Activated T-cell treated with anti-CD3 and anti-CD28 coated beads, Interleukin-2, amount 50 U/mL, for 48 hours (primary cell): ENCODE data around the gene PUM1.

Experiments
- DNase-seq, 2 experiments: peaks; one replicate each; pipeline ENCODE4 v3.0.0-alpha.2; 2020

Gene PUM1

DNA sequence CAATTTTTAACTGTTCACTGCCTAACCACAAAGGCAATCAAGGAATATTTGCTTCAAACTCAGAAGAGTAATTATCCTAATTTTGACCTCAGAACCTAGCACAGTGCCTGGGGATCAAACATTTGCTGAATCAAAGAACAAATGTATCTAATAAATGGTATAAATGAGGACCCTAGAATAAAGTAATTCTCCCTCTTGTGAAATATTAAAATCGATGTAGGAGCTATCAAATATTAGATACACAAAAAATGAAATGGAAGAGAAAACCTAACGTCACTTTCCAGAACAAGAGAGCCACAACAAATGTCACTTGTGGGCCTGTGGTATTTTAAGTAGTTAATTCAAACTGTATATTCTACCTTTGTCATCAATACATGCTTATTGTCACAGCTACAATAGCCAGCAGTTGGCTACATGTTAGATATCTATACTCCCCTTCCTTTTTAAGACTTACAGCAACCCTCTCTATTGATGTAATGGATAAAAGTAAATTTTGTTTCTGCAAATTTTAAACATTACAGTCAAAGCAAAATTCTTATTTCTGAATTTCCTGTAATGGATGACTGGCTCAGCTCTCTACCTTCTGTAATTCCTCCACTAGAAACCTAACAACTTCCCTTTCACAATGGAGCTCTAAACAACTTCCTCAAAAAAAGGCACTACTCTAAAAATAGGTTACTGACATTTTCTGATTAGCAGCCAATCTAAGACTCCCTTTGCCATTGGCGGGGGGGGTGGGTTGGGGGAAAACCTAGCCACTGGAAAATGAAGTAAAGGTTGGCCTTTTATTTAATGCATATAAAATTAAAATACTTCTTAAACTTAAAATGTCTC is 37.6 kb downstream of the PUM1 start:
- DNase-seq: no peak

DNA sequence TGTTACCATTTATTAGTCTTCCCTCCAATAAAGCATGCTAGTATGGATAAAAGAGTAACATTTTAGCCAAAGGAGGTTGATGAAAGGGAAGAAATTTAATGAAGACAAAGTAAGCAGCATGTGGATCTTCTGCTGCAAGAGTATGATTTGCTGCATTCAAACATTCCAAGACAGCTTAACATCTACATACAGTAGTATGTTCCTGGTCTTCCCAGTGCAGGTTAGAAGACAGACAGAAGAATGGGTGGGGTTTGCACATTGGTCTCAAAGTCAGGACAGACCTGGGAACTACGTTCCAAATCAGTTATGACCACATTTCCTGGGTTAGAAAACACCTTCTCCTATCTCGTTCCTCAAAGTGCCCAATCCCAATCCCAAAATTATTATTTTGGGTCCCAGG is 43.3 kb downstream of the PUM1 start:
- DNase-seq: no peak

DNA sequence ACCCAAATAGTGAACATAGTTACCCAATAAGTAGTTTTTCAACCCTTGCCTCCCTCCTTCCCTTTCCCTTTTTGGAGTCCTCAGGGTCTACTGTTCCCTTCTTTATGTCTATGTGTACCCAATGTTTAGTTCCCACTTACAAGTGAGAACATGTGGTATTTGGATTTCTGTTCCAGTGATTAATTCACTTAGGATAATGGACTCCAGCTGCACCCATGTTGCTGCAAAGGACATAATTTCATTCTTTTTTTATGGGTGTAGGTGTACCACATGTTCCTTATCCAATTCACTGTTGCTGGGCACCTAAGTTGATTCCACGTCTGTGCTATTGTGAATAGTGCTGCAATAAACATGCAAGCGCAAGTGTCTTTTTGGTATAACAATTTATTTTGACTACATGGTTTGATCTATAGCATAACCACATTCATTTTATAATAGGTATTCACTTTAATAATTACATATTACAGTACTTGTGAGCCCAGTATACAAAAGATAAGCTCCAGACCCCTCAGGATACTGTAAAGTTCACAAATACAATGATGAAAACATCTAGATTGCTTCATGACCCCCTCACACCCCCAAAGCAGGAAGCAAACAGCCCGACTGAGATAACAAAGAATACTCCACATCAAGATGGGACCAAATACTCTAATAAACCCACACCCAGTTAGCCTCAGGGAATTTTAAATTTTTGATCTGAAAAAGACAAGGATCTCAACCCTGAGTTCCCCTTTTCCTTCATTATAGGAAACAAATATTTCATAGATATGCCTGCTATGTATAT is 45.3 kb downstream of the PUM1 start:
- no peak for DNase-seq

DNA sequence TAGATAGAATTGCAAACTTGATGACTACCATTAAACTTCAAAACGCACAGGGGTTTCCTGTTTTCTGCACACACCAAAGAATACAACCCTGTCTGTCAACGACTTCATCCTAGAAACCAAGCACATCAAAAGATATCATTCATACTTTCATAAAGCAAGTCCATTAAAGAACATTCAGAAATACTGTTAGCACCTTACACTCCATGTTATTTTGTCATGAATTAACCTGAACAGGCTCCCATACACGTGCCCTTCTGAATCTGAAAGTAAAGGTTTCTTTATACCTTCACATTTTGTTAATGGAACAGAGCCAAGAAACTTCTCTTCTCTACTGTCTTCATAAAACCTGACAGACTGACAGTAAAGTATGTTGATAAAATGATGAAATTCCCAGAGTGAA is 46.1 kb downstream of the PUM1 start:
- DNase-seq: no peak

DNA sequence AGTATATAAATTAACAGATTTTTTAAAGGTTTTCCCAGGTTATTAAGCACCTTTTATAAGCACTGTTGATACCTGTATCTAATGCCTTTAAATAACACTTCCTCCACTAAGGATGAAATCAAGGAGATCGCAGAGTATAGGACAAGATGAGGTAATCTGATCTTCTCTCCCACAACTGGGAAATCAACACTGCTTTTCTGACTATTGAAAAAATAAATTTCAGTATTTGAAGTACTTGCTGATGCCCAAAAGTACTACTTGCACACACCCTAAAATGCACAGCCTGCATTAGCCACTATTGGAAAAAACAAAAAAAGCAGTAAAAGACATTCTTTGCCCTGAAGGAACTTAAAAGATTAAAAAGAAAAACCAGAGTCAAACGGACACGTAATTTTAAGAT is 48.6 kb downstream of the PUM1 start:
- DNase-seq: no peak

DNA sequence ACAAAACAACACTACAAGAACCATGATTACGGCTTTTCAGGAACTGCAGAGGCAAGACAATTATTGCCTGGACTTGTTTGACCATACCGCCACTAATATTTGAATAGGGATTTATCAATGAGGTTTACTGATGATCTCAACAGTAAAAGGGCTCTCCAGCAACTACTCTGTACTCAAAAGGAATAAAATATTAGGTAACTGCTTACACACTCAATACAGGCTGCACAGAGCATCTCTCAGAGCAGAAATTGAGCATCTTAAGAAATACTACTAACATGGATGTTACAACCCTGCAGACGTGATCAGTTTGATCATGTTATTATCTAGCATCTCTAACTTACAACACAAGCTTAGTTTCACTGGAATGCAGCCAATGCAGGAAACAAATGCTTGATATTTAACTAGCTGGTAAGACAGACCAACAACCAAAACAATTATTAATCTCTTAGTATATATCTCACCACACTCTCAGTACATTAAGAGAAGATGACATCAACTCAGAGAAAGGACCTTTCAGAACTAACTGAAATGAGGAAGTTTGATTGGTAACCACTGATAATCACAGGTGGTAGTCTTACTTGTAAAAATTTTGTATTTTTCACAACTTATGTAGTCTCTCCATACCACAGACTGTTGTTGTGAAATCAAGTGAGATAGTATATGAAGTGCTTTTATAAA is 52.2 kb downstream of the PUM1 start:
- no peak for DNase-seq

DNA sequence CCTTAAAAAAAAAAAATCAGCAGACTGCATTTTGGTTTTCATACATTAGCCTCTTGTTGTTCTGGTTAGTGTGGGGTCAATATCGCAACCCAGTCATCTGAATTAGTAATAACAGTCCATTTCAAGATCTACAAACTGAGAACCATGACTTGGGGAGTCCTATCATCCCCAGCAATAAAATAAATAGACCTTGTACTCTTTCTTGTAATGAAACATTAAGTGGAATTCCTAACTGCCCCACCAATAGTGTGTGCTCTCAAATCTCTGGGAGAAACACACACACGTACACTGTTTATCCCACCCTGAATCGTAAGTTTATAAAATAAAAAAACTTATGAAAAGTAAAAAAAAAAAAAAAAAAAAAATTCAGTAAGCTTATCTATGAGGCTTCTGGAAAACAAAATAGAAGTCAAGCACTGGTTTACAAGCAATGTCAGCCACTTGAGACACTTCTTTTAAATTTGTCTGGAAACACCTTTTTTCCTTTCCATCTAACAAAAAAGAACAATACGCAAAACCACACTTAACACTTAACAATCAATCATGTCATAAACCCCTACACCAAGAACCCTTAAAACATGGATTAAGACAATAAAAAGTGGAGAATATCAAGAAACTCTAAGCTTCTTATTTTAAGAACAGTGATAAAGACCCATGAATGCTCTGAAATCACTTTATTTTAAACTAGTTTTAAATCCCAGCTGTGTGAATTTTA is 53.1 kb downstream of the PUM1 start:
- no peak for DNase-seq

DNA sequence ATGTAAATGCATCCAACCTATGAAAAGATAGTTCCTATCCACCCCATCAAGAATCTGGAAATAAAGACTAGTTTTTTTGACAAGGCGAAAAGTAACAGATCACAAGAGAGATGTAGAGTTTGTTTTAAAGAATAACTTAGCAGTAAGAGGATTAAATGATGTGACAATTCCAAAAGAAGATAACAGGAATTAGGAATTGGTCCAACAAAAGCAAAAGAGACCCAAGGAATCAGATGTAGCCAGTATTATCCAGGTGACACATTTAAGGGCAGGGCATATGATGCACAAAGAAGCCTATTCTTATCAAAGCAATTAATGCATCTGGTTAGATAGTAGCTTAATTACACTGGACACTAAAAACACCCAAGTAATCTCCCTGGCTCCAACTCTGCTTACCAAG is 53.8 kb downstream of the PUM1 start:
- DNase-seq: no peak

DNA sequence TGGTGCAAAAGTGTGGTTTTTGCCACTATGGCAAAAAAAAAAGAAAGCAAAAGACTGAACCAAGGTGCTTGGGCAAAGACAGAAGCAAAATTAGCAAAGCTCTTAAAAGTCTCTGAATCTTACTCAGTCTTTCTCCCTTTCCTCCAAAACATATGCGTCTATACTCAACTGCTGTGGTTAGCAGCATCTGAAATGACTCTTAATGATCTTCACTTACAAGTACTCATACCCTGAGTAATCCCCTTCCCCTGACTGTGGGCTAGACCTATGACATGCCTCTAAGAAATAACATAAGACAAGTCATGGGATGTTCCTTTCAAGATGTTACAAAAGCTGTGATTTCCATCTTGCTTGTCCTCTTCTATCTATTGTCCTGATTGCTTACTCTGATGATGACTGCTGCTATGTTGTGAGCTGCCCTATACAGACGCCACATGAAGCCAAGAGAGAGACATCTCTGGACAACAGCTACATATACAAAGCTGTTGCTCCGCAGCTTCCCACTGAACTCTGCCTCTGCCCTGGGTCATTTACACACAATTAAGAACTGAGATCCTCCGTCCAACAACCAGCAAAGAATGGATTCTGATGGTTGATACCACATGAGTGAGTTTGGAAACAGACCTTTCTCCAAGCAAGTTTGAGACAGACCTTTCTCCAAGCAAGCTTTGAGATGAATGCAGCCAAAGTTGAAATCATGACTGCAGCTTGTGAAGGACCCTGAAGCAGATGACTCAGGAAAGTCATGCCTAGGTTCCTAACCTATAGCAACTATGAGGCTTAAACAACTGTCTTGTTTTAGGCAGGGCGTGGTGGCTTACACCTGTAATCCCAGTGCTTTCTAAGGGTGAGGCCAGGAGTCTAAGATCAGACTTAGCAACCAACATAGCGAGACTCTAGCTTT is 55.2 kb downstream of the PUM1 start:
- DNase-seq: no peak

DNA sequence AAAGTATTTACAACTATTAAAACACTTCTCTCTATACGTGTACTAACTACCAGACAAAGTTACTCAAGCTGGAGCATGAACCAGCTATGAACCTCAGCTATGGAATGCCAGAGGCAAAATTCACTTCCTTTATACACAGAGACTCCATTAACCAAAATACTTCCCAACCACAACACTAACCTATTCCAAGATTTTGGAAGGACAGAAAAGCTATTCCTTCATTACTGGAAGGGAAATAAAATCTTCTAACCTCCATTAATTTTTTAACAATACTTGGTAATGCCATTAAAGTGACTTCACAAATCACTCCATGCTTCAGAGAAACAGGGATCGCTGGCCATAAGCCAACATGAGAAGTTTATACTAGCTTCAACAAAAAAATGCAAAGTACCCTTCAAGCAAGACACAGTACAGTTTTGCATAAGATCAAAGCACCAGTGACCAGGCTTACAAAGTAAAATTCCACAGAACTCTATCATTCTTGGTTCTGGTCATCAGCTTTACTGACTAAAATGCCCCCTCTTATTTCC is 58.0 kb downstream of the PUM1 start:
- DNase-seq: no peak

DNA sequence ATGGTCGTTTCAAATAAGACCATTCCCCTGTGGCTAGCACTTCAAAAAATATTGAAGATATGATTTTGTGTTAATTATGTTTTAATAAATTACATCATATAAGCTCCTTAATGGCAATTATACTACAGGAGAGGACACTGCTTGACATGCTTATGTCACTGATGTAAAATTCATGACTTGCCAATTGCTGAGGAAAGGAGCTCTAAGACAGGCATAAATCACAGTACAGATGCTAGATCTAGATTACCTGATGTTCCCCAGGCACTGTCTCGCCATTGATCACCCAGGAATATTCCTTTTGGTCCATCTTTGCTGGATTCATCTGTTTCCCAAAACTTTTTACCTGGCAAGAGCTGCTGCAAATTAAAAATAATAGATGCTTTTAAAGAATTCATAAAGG is 58.8 kb downstream of the PUM1 start:
- no peak for DNase-seq

DNA sequence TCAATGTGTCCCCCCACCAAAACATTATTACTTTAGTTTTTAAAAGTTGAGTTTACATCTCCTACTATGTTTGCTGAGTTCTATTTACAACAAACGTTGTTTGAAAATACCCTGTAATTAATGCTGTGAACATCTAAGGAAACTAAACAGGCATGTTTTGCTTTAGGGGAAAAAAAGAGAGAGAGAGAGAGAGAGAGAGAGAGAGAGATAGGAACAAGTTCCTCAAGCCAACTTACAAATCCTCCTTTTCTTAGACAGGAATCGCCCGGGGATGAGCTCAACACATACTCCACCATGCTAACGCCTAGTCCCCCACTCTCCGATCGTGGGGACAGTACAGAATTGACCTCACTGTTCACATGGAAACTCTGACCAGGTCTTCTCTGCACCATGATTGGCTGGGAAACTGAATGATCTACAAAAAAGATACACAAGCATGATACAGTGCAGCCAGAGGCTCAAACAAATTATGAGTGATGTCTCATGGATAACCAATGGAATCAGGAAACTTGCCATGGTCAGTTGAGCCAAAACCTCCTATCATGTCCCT is 59.8 kb downstream of the PUM1 start:
- DNase-seq: no peak

DNA sequence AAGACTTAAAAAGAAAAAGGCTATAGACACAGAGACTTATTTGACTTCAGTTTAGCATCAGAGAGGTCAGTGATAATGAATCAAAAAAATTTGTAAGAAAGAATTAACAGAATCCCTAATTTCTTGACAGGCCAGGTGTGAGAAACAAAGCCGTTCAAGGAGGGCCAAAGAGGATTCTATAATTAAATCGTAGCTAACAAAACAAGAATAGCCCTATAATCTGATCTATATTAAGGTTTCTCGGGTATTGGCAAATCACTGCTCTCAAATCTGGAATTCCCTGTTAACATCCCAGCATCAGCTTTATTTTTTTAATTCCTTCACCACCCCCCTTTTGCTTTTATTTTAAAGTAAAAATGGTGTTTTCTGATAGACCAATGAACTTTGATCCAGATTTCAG is 60.3 kb downstream of the PUM1 start:
- DNase-seq: no peak

DNA sequence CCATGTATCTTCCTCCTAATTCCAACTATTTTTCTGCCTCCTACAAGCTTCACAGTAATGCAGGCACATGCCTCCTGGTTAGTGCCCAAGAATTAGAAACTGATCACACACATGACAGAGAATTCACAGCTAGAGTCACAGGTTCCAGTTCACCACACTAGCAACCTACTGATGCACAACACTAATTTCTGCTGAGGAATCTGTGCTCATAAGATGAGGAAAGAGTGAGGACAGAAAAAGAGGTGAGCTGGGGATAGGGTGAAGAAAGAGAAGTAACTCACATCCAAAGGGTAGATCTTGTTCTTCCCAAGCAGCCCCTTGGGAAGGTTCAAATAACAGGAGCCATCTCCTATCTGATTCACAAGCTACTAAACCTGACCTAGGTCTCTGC is 61.3 kb downstream of the PUM1 start:
- DNase-seq: no peak

DNA sequence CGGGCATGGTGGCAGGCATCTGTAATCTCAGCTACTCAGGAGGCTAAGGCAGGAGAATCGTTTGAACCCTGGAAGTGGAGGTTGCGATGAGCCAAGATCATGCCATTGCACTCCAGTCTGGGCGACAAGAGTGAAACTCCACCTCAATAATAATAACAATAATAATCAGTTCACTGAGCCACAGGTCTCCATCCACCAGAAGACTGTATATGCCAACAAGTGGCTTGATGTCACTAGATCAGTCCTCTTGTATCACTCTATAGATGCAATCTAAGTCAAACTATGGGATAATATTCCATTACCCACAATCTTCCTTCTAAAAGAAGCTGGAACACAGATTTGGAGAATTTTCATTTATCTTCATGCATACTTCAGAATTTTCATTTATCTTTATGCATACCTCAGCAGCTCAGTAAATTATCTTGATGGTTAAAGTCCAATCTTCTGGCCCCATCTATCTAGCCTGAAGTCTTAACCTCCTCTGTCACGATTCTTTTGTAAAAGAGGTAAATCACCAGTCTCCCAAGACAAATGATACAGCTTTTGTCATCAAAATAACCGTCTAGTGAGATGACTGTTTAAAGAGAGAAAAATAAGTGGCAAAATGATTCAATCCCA is 61.8 kb downstream of the PUM1 start:
- no peak for DNase-seq

DNA sequence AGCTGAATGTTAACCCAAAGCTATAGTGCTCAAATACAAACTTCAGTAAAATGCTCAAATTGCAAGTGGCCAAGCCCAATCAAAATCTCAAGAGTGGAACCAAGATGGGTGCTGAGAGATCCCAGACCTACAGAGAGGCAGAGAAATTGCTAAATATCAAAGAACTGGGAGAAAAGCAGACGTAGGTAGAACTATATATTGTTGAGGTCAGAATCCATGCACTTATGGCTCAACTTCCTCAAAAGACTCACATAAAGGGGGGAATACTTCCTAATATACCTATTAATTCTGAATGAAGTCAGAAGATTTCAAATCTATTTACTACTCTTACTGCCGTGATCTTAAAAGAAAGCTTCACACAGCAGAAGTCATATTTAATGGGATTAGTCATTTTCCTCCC is 65.2 kb downstream of the PUM1 start:
- DNase-seq: no peak

DNA sequence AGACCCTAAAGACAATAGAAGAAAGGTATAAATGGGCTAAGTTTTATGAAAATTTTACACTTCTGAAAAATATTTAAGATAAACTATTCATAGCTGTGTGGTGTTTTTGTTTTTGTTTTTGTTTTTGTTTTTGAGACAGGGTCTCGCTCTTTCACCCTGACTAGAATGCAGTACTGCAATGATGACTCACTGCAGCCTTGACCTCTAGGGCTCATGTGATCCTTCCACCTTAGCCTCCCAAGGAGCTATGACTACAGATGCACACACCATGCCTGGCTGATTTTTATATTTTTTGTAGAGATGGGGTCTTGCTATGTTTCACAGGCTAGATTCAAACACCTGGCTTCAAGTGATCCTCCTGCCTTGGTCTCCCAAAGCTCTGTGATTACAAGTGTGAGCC is 66.6 kb downstream of the PUM1 start:
- DNase-seq: no peak

DNA sequence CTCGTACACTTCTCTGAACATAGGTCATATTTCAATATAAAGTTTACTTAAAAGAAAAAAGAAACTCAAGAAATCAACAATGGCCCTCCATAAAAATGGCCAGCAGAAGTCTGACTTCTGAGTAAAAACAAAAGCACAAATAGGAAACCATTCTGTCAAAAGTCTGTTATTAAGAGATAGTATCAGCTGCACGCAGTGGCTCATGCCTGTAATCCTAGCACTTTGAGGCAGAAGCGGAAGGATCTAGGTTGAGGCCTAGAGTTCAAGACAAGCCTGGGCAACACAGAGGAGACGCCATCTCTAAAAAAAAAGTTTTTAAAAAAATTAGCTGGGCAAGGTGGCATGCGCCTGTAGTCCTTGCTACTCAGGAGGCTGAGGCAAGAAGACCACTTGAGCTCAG is 67.3 kb downstream of the PUM1 start:
- DNase-seq: no peak

DNA sequence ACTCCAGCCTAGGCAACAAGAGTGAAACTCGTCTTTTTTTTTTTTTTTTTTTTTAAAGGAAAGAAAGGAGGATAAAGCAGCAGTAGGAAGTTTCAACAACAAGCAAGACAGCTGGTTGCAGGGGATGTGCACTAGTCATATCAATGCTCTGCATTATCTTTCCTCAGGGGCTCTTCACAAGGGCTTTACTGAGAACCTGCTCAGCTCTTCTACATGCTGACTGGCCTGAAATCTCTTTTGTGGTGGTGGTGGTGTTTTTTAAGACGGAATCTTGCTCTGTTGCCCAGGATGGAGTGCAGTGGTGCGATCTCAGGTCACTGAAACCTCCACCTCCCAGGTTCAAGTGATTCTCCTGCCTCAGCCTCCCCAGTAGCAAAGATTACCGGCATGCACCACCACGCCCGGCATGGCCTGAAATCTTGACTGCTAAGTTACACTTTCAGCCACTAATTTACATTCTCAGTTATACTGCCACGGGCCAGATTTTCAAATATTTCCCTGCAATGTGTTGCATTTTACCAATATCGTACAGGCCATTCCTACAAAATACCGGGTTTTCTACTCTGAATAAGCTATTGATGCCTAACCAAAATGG is 68.0 kb downstream of the PUM1 start:
- DNase-seq: no peak

DNA sequence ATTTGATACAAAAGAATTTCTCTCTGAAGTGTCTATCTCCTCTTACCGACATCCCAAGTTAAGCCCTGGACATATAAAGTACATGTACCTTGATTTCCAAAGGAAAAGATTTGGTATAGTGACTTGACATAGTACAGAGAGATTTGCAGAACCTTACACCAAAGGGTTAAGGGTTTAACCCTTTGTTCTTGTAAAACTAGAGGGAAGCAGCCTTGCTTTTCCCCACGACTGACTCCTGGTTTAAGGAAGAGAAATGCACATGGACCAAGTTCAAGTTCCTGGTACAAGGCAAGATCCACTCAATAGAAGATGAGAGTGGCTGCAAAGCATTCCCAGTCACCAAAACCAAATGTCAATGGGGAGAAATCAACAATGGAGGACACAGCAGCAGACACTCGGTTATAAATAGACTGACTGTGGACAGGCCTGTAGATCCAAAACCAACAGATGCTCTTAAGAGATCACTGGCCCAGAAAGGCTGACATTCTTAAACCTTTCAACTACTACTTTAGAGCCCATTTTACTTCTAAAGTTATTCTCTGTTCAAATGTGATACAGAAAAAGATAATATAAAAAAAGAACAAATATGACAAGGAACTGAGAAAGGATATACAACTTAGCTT is 69.4 kb downstream of the PUM1 start:
- no peak for DNase-seq
